NCI-H526 (cell line): ENCODE measurements around the gene ENDOU.

ENCODE experiments used
- DNase-seq, 2 experiments: peaks; one replicate each; lab custom pipeline; 2025; lab: John Stamatoyannopoulos, UW

ENDOU gene

GRCh38 chr12:47725091-47725772, at the start of gene ENDOU:
TSS of gene ENDOU (minus strand) at chr12:47725490. CDS start at chr12:47725413, 77 bp downstream.
- DNase-seq: no peak

GRCh38 chr12:47774663-47775062, 49.4 kb upstream of the ENDOU start:
- DNase-seq: no peak

- DNase-seq: no peak
Measured at GRCh38 chr12:47773858-47774580, 48.7 kb upstream of the ENDOU start.

- peak in 1 of 2 experiments; percentile 88 for DNase-seq
Measured at GRCh38 chr12:47773062-47773857, 48.0 kb upstream of the ENDOU start, which contains the start of gene SLC48A1. TSS of gene SLC48A1 (plus strand) at chr12:47773238. CDS start at chr12:47773305, 67 bp downstream.

GRCh38 chr12:47772738-47773061, 47.4 kb upstream of the ENDOU start:
- DNase-seq: peak in 1 of 2 experiments; percentile 32

GRCh38 chr12:47772094-47772660, 46.9 kb upstream of the ENDOU start:
- no peak for DNase-seq

GRCh38 chr12:47771304-47771703, 46.0 kb upstream of the ENDOU start:
- no peak for DNase-seq

GRCh38 chr12:47770086-47770726, 44.9 kb upstream of the ENDOU start:
- no peak for DNase-seq

GRCh38 chr12:47769234-47770085, 44.2 kb upstream of the ENDOU start:
- DNase-seq: no peak

GRCh38 chr12:47768323-47768811, 43.1 kb upstream of the ENDOU start:
- DNase-seq: no peak

- peak in 1 of 2 experiments; percentile 55 for DNase-seq
Measured at GRCh38 chr12:47767216-47767724, 42.0 kb upstream of the ENDOU start.

GRCh38 chr12:47766502-47767215, 41.4 kb upstream of the ENDOU start:
- DNase-seq: no peak

GRCh38 chr12:47763481-47764346, 38.4 kb upstream of the ENDOU start:
- no peak for DNase-seq

- no peak for DNase-seq
Measured at GRCh38 chr12:47762850-47763465, 37.7 kb upstream of the ENDOU start.

GRCh38 chr12:47758834-47759690, 33.8 kb upstream of the ENDOU start, which contains the start of gene RAPGEF3:
TSS of gene RAPGEF3 (minus strand) at chr12:47758880. CDS start at chr12:47758556, 324 bp downstream.
- DNase-seq: peak; percentile 19 to 76

GRCh38 chr12:47758584-47758833, 33.2 kb upstream of the ENDOU start:
- no peak for DNase-seq

GRCh38 chr12:47757840-47758583, 32.7 kb upstream of the ENDOU start:
- DNase-seq: no peak
